H9 (cell line): ENCODE measurements around the gene CD4. TPM values are rescaled to one million over a fixed set of nuclear protein-coding genes. Genes with fewer than 3 reads are reported as not detected.

Experiments
- DNase-seq: peaks from one replicate; pipeline ENCODE4 v3.0.0-alpha.2; 2017
- H2AFZ ChIP-seq: one replicate; pipeline ENCODE4 v1.6.1; 2013; ENCODE audit warnings: mild to moderate bottlenecking, low read length, control low read depth, moderate library complexity
- H2AK5ac ChIP-seq: 2 replicates; pipeline ENCODE4 v1.6.1; 2013; ENCODE audit warnings: low read length, control low read depth, mixed read lengths; ENCODE audit not compliant: insufficient read length
- H2BK120ac ChIP-seq: one replicate; pipeline ENCODE4 v1.6.1; 2013; ENCODE audit warnings: low read depth, mild to moderate bottlenecking, low read length, control low read depth, inconsistent platforms; ENCODE audit not compliant: poor library complexity, severe bottlenecking
- H2BK12ac ChIP-seq: 2 replicates; pipeline ENCODE4 v1.6.1; 2013; ENCODE audit warnings: low read length, control low read depth, mixed read lengths, low read depth; ENCODE audit not compliant: insufficient read length
- H2BK15ac ChIP-seq: 2 replicates; pipeline ENCODE4 v1.6.1; 2013; ENCODE audit warnings: low read depth, low read length, control low read depth
- H2BK20ac ChIP-seq: one replicate; pipeline ENCODE4 v1.6.1; 2013; ENCODE audit warnings: low read depth, mild to moderate bottlenecking, low read length, control low read depth, inconsistent platforms; ENCODE audit not compliant: poor library complexity, severe bottlenecking
- H2BK5ac ChIP-seq: 2 replicates; pipeline ENCODE4 v1.6.1; 2013; ENCODE audit warnings: low read length, control low read depth, mixed read lengths; ENCODE audit not compliant: insufficient read length
- H3K14ac ChIP-seq: 2 replicates; pipeline ENCODE4 v1.6.1; 2013; ENCODE audit warnings: low read length, control low read depth; ENCODE audit not compliant: insufficient read depth
- H3K18ac ChIP-seq: 2 replicates; pipeline ENCODE4 v1.6.1; 2013; ENCODE audit warnings: low read depth, mild to moderate bottlenecking, mixed read lengths, low read length, control low read depth; ENCODE audit not compliant: insufficient read length
- H3K23ac ChIP-seq: 2 replicates; pipeline ENCODE4 v1.6.1; 2013; ENCODE audit warnings: low read length, control low read depth, mixed read lengths, low read depth; ENCODE audit not compliant: insufficient read length
- H3K23me2 ChIP-seq: 2 replicates; pipeline ENCODE4 v1.6.1; 2013; ENCODE audit warnings: low read depth, mild to moderate bottlenecking, mixed read lengths, low read length, control low read depth; ENCODE audit not compliant: insufficient read length, poor library complexity, severe bottlenecking
- H3K27ac ChIP-seq: 2 replicates; pipeline ENCODE4 v1.5.1; 2013; ENCODE audit warnings: low read length, control low read depth, mixed read lengths, low read depth; ENCODE audit not compliant: insufficient read length
- H3K27me3 ChIP-seq: 2 replicates; pipeline ENCODE4 v1.6.1; 2013; ENCODE audit warnings: low read length, control low read depth, inconsistent platforms; ENCODE audit not compliant: insufficient read depth
- H3K4ac ChIP-seq: 2 replicates; pipeline ENCODE4 v1.6.1; 2013; ENCODE audit warnings: low read depth, mild to moderate bottlenecking, control low read depth, inconsistent platforms, low read length, moderate library complexity
- H3K4me1 ChIP-seq: 2 replicates; pipeline ENCODE4 v1.6.1; 2013; ENCODE audit warnings: low read length, control low read depth, inconsistent platforms; ENCODE audit not compliant: insufficient read depth
- H3K4me2 ChIP-seq: 2 replicates; pipeline ENCODE4 v1.6.1; 2013; ENCODE audit warnings: low read length, control low read depth, mixed read lengths; ENCODE audit not compliant: insufficient read length, insufficient read depth
- H3K56ac ChIP-seq: 2 replicates; pipeline ENCODE4 v1.6.1; 2013; ENCODE audit warnings: low read depth, mild to moderate bottlenecking, mixed read lengths, low read length, control low read depth; ENCODE audit not compliant: insufficient read length
- H3K79me1 ChIP-seq: 2 replicates; pipeline ENCODE4 v1.6.1; 2013; ENCODE audit warnings: low read depth, mild to moderate bottlenecking, moderate library complexity, low read length, control low read depth, inconsistent platforms; ENCODE audit not compliant: insufficient read depth, poor library complexity, severe bottlenecking
- H3K79me2 ChIP-seq: 2 replicates; pipeline ENCODE4 v1.6.1; 2013; ENCODE audit warnings: low read length, control low read depth, inconsistent platforms; ENCODE audit not compliant: insufficient read depth
- H3K9ac ChIP-seq: 2 replicates; pipeline ENCODE4 v1.6.1; 2013; ENCODE audit warnings: low read length, control low read depth, mixed read lengths; ENCODE audit not compliant: insufficient read length; ENCODE audit errors: extremely low read depth
- H3K9me3 ChIP-seq: one replicate; pipeline ENCODE4 v1.6.1; 2013; ENCODE audit warnings: low read depth, low read length, inconsistent platforms; ENCODE audit not compliant: control insufficient read depth
- H3T11ph ChIP-seq: one replicate; pipeline ENCODE4 v1.6.1; 2013; ENCODE audit warnings: mild to moderate bottlenecking, low read length, control low read depth, inconsistent platforms
- H4K20me1 ChIP-seq: one replicate; pipeline ENCODE4 v1.6.1; 2013; ENCODE audit not compliant: control insufficient read depth, insufficient read length, insufficient read depth
- H4K5ac ChIP-seq: 2 replicates; pipeline ENCODE4 v1.6.1; 2013; ENCODE audit warnings: low read depth, mild to moderate bottlenecking, mixed read lengths, low read length, control low read depth; ENCODE audit not compliant: insufficient read length
- H4K8ac ChIP-seq: replicated peaks from 2 replicates; pipeline ENCODE4 v1.6.1; 2013; ENCODE audit warnings: low read length, control low read depth, mixed read lengths, low read depth; ENCODE audit not compliant: insufficient read length
- H4K91ac ChIP-seq: 2 replicates; pipeline ENCODE4 v1.6.1; 2013; ENCODE audit warnings: low read depth, mild to moderate bottlenecking, moderate library complexity, mixed read lengths, low read length, control low read depth; ENCODE audit not compliant: insufficient read length
- H3K27ac Mint-ChIP-seq, 3 experiments: 2 replicates in 2 of 3; 3 replicates in 1 of 3; pipeline ENCODE4 v1.8.0; 2020 to 2021; ENCODE audit warnings: mixed read lengths in 3 of 3, mild to moderate bottlenecking in 1 of 3, moderate library complexity in 1 of 3
- H3K27me3 Mint-ChIP-seq: 2 replicates; pipeline ENCODE4 v1.8.0; 2021; ENCODE audit warnings: low read depth, mild to moderate bottlenecking, moderate library complexity, mixed read lengths
- H3K36me3 Mint-ChIP-seq, 3 experiments: 2 replicates in 2 of 3; 3 replicates in 1 of 3; pipeline ENCODE4 v1.8.0; 2020 to 2021; ENCODE audit warnings: low read depth in 3 of 3, mixed read lengths in 3 of 3; ENCODE audit not compliant: insufficient read depth in 1 of 3
- H3K4me1 Mint-ChIP-seq, 2 experiments: 2 replicates each; pipeline ENCODE4 v1.8.0; 2020; ENCODE audit warnings: mixed read lengths in 2 of 2
- H3K4me3 Mint-ChIP-seq, 2 experiments: 2 replicates in 1 of 2; 3 replicates in 1 of 2; pipeline ENCODE4 v1.8.0; 2020 to 2021; ENCODE audit warnings: mild to moderate bottlenecking in 2 of 2, mixed read lengths in 2 of 2, moderate library complexity in 1 of 2
- H3K9me3 Mint-ChIP-seq, 2 experiments: 2 replicates in 1 of 2; 3 replicates in 1 of 2; pipeline ENCODE4 v1.8.0; 2020; ENCODE audit warnings: mild to moderate bottlenecking in 2 of 2, mixed read lengths in 2 of 2, moderate library complexity in 1 of 2
- CTCF ChIP-seq: fragments of 200-600 bp; sonication (generic); conservative IDR thresholded peaks from 3 replicates; pipeline ENCODE4 v1.8.0; 2021; ENCODE audit warnings: antibody characterized with exemption, mild to moderate bottlenecking
- WGBS: extraction: QIAGEN DNeasy Blood & Tissue Kit; methylation state at CpG from one replicate; pipeline ENCODE4 v1.1.7; 2013; ENCODE audit warnings: missing lambda C conversion rate, low lambda C conversion rate, mixed read lengths; ENCODE audit not compliant: insufficient read length; ENCODE audit errors: extremely low coverage; 5-methylcytosine and 5-hydroxymethylcytosine counted together
- total RNA-seq: library from RNA; stranded (reverse); gene quantifications from 2 replicates; pipeline ENCODE4 v1.2.1, GENCODE V29; 2021

Gene CD4
- total RNA-seq, 1 experiment from 2014 or later: 1.1 TPM

GRCh38 chr12:6784296-6784695 is 5.0 kb upstream of the CD4 start:
- Mint-ChIP-seq H3K9me3 (no peaks in the 10 kb centered on the region), H3K4me3 (no peak overlapping the region; a peak in 1 of 5 replicates), H3K4me1 (peaks cover 20 to 25% of the 10 kb centered on the region in 2 experiments), H3K36me3 (no peaks in the 10 kb centered on the region), H3K27me3 (peaks cover 10% of the 10 kb centered on the region), H3K27ac (no peak overlapping the region)
- Histone ChIP-seq H3K27ac (no peak overlapping the region), H2BK120ac (no peak overlapping the region), H3K27me3 (no peaks in the 10 kb centered on the region), H3K23me2 (no peaks in the 10 kb centered on the region), H3K18ac (no peak overlapping the region), H4K5ac (no peak overlapping the region), H2AK5ac (no peak overlapping the region), H4K91ac (no peak overlapping the region), H2BK12ac (no peak overlapping the region), H3K79me2 (no peaks in the 10 kb centered on the region), H3K79me1 (no peaks in the 10 kb centered on the region), H3K4ac (no peak overlapping the region), H3K9me3 (no peaks in the 10 kb centered on the region), H3K4me1 (peaks cover 2% of the 10 kb centered on the region; the same call in 1 of the 2 replicates), H3T11ph (no peak overlapping the region), H2AFZ (no peak overlapping the region), H3K56ac (no peak overlapping the region), H3K4me2 (no peak overlapping the region), H3K9ac (no peak overlapping the region), H2BK20ac (no peak overlapping the region), H4K8ac (no peak overlapping the region), H2BK15ac (no peak overlapping the region), H3K23ac (no peak overlapping the region), H2BK5ac (no peak overlapping the region), H4K20me1 (no peaks in the 10 kb centered on the region), H3K14ac (no peak overlapping the region)
- no peak for TF ChIP-seq CTCF
- DNase-seq: no peak
- no CpG with 5 or more reads among the region's 5 CpGs for WGBS
